GM18511 (cell line): ENCODE results near the gene SBNO1.
"Not testable (repeated sequence)": the region's sequence is repeated elsewhere in the genome, so short reads cannot be mapped to it uniquely, and the experiment has no call there.

Experiments
- ATAC-seq: cut with Tn5 transposase; IDR thresholded peaks from one replicate; pipeline ENCODE4 v1.9.1; 2021; ENCODE audit warnings: mild to moderate bottlenecking, moderate library complexity; ENCODE audit not compliant: unreplicated experiment

SBNO1 gene

GRCh38 chr12:123388951-123389559 lies 24.4 kb upstream of the SBNO1 start:
- ATAC-seq: peak; percentile 2

GRCh38 chr12:123388177-123388950 lies 23.7 kb upstream of the SBNO1 start:
- peak; percentile 42 for ATAC-seq

DNA sequence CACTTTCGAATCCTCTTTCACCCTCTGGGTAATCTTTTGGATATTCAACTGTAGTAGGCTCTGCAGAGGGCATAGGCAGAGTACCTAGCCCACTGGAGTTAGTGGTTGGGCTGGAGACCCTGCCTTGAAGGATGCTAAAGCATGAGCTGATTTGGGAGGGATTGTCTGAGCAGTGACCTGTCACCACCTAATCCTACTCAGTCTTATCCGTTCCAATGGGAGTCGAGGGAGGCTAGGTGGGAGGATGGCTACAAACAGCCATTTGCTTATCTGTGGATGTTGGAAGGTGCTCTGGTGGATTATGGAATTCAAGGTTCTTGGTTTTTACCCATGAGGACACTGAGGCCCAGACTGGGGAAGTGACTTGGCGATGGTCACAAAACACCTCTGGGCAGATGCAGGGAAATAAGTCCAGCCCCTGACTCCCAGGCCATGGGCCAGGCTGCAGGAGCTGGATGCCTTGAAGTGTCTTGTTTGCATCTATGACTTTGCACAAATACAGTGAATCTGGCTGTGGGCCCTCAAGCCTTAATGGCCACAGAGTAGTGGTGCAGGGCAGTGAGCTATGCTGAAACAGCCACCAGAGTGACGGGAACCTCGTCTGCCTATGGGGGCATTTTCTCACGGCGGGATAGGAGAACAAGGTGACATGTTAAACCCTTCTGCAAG lies 23.0 kb upstream of the SBNO1 start:
- no peak for ATAC-seq

- ATAC-seq: not testable (repeated sequence)
These were observed 20.9 kb upstream of the SBNO1 start for GRCh38 chr12:123385536-123385935.

DNA sequence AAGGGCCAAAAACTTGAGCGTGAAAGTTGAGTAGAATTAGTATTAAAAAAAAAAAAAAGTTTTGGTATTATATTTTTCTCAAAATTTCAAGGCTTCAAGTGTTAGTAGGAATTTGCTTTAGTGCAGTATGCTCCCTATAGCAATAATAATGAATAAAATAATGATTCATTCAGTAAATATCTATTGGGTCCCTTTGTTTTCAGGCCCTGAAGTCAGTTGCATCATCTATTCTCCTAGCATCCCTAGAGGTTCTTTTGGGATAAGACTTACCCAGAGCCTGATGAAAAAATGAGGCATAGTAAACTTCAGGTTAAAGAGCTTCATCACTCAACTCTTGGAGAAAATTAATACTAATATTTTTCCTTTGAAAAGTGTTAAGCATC lies 20.3 kb upstream of the SBNO1 start:
- ATAC-seq: no peak

- ATAC-seq: no peak
These were observed 19.8 kb upstream of the SBNO1 start for GRCh38 chr12:123384318-123384993.

DNA sequence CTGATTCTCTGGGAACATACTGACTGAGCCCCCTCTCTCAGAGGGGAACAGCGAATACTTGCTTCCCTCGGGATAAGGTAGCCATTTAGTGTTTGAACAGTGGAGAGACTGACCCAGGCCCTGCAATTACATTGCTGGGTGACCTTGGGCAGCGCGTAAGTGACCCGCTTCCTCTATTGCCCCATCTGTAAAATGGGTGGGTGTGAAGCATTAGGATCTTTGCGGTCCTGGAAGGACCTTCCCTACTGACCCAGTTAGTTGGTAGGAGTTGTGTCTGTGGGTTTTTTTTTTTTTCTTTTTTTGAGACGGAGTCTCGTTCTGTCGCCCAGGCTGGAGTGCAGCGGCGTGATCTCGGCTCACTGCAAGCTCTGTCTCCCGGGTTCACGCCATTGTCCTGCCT lies 18.0 kb upstream of the SBNO1 start:
- no peak for ATAC-seq

DNA sequence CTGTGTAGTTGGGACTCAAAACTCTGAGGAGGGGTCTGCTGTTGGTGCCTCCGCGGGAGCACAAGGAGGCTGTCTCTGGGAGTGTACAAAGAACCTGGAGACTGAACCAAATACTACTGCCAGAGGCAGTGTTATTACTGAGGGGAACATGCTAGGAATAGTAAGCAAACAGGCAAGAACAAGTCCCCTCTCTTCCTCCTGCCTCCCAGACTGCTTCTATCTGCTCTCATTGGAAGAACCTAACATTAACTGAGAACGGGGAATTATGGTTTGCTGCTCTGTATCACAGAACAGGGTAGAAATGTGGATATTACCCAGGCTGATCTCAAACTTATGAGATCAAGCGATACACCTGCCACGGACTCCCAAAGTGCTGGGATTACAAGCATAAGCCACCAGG lies 14.7 kb upstream of the SBNO1 start:
- no peak for ATAC-seq

GRCh38 chr12:123372415-123372814 lies 7.8 kb upstream of the SBNO1 start:
- not testable (repeated sequence) for ATAC-seq

DNA sequence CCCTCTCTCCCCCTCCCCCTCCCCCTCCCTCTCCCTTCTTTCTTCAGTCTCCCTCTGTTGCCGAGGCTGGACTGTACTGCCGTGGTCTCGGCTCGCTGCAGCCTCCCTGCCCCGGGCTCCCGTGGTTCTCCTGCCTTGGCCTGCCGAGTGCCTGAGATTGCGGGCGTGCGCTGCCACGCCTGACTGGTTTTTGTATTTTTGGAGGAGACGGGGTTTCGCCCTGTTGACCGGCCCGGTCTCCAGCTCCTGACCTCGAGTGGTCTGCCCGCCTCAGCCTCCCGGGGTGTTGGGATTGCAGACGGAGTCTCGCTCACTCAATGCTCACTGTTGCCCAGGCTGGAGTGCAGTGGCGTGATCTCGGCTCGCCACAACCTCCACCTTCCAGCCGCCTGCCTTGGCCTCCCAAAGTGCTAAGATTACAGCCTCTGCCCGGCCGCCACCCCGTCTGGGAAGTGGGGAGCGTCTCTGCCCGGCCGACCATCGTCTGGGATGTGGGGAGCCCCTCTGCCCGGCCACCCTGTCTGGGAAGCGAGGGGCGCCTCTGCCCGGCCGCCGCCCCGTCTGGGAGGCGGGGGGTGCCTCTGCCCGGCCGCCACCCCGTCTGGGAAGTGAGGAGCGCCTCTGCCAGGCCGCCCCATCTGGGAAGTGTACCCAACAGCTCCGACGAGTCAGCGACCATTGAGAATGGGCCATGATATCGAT lies 7.2 kb upstream of the SBNO1 start:
- ATAC-seq: not testable (repeated sequence)

- no peak for ATAC-seq
These were observed 4.6 kb upstream of the SBNO1 start for GRCh38 chr12:123369229-123369628.

DNA sequence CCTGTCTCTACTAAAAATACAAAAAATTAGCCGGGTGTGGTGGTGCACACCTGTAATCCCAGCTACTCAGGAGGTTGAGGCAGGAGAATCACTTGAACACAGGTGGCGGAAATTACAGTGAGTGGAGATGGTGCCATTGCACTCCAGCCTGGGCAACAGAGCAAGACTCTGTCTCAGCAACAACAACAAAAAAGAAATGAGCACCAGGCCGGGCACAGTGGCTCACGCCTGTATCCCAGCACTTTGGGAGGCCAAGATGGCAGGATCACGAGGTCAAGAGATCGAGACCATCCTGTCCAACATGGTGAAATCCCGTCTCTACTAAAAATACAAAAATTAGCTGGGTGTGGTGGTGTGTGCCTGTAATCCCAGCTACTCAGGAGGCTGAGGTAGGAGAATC lies 3.8 kb upstream of the SBNO1 start:
- not testable (repeated sequence) for ATAC-seq

GRCh38 chr12:123367511-123367910 lies 2.9 kb upstream of the SBNO1 start:
- ATAC-seq: no peak

DNA sequence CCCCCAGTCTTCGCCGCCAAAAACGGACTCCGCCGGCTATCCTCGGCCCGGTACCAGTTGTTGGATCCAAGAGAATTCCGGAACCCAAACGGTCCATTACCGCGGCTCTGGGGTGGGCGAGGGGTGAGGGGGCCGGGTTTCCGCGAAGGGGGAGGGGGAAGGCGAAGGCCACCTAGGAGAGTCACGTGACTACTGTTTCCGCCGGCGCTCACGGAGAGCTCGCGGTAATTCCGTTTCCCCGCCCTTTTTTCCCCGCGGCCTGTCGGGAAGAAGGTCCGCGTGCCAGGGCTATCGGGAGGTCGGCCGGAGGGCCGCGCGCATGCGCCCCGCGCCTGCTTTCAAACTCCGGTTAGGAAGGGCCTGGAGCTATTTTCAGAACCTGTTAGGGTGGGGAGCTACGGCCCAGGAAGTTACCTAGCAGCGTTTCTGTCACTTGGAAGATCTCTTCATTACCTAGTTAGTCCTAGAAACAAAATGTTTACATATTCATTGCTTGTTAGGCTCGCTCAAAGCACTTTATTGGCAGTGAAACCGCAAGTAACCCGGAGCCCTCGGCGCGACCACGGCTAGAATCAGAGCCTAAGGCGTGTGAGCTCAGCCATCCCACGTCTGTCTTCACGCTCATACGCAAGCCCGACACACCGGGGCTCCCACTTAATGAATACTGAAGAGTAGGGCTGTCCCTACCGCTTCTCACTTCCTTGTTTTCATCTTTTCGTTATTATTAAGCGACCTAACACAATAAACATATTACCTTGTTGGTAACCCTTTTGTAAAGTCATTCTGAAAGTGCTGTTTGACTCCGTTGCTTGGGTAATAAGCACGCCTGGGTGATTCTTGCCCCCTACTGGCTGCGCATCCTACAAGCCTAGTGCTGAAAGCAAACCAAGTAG lies 624 bp upstream of the SBNO1 start:
- ATAC-seq: peak; percentile 72

DNA sequence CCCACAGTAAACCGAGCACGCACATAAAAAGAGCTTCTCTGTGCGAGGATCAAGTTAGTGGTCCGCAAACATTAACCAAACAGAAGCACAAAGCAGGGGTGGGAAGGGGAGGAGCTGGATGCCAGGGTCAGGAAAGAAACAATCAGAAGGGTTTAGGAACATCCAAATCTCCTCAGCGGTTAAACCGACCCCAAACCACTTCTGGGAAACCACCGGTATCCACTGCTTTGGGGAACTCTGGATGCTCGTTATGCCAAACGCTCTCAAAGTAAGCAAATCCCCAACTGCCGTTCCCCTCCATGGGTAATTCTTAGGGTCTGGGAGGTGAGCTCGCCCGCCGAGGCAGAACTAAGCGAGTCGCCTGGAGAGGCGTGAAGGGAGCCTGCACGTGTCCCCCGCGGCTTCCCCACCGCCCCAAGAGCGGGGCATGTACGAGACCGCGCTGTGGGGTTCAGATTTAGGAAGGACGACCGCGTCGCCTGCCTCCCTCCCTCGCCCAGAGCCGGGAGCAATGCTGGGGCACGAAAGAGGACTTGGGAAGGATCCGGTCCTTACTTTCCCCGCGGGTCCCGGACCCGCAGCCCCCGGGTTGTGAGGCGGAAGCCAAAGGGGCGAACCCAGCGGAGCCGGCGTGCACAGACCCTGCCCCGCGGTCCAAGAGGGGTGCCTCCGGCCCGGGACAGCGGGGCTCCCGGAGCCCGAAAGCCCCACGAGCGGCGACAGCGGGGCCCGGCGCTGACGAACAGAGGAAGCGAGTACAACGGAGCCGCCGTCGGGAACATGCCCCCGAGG lies 711 bp downstream of the SBNO1 start:
- ATAC-seq: no peak

- ATAC-seq: no peak
These were observed 1.3 kb downstream of the SBNO1 start for GRCh38 chr12:123363390-123363739.

DNA sequence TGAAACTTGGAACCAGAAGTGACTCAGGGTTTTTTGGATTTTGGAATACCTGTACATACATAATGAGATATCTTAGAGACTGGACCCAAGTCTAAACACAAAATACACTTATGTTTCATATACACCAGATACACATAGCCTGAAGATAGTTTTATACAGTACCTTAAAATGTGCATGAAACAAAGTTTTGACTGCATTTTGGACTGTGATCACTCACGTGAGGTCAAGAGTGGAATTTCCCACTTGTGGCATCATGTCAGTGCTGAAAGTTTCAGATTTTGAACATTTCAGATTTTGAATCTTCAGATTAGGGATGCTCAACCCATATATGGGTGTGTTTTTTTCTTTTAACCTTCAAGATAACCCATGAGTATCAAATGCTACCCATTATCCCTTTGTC lies 6.6 kb downstream of the SBNO1 start:
- no peak for ATAC-seq

- ATAC-seq: no peak
These were observed 8.4 kb downstream of the SBNO1 start for GRCh38 chr12:123356159-123356670.

DNA sequence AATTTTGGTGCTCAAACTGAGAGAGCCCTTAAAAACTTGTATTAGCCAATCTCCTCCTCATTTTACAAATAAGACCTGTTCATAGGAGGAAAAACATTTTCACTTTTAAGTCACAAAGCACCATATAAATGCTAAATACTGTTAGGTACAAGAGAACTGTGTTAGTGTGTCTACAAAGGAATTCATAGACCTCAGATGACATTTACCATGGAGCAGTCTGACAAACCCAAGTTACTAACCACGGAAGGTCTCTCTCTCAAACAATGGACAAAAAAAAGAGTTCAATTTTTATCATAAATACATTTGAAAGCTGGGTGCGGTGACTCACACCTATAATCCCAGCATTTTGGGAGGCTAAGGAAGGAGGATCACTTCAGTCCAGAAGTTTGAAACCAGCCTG lies 10.0 kb downstream of the SBNO1 start:
- ATAC-seq: no peak
